IPS DF 4.7 (cell line): ENCODE data around the gene AP2A2.
"Not testable (repeated sequence)": the region's sequence is repeated elsewhere in the genome, so short reads cannot be mapped to it uniquely, and the experiment has no call there.

ENCODE experiments used
- DNase-seq: peaks from one replicate; pipeline ENCODE4 v3.0.0-alpha.2; 2013; ENCODE audit warnings: low spot score; ENCODE audit errors: extremely low read depth

AP2A2 gene

DNA sequence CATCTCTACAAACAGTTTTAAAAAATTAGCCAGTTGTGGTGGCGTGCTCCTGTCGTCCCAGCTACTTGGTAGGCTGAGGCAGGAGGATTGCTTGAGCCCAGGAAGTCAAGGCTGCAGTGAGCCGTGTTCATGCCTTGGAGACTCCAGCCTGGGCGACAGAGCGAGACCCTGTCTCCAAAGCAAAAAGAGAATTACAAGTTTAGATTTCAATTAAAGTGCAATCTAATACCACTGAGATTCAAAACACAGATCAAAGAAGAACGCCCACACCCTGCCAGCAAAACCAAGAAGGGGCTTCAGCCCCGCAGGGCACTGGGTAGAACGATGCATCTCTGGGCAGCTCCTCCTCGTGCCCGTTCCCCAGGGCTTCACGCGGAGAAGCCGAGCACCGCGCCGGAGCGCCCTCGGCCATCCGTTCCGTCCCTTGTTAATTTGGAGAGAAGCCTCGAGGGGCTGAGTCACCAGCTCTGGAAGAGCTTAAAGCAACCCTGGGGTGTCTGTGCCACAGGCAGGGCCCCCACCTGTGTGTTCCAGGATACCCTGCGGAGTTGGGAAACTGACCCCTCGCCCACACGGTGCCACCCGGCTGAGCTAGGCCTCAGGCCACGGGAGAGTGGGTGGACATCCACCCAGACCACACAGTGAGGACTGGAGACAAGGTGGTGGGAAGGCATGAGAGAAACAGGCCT is 47.0 kb downstream of the AP2A2 start:
- no peak for DNase-seq

DNA sequence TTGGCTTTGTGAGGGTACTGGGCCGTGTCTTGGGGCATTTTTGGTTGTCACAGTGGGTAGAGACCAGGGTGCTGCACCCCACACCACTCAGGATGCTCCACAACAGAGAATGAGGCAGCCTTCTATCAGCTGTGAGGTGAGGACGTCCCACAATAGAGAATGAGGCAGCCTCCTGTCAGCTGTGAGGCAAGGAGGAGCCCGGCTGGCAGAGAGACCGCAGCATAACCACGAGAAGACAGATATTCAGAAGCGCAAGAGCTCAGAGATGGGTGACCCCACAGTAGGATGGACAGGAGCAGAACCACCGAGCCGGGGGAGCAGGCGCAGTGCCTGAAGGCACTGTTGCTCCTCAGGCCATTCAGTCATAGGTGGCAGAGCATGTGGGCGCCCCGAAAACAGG is 47.6 kb downstream of the AP2A2 start:
- no peak for DNase-seq

DNA sequence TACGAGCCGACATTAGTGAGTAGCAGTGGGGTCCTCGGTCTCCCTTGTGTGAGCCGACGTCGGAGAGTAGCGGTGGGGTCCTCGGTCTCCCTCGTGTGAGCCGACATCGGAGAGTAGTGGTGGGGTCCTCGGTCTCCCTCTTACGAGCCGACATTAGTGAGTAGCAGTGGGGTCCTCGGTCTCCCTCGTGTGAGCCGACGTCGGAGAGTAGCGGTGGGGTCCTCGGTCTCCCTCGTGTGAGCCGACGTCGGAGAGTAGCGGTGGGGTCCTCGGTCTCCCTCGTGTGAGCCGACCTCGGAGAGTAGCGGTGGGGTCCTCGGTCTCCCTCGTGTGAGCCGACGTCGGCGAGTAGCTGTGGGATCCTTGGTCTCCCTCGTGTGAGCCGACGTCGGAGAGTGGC is 49.7 kb downstream of the AP2A2 start:
- DNase-seq, result not testable (repeated sequence)

DNA sequence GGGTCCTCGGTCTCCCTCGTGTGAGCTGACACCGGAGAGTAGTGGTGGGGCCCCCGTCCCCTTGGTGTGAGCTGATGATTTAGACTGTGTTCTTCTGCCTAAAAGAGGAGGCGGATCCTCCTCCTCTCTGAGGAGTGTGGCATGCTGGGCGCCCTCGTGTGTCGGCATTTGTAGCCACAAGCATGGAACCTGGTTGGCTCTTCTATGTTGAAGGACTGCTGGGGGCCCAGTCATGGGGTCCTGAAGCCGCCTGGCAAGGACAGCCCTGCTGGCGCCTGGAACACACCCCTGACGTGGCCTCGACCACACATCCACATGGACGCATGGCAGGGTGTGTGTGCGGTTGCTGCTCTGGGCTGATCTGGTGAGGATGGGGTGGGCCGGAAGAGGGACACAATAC is 50.2 kb downstream of the AP2A2 start:
- DNase-seq, result no peak

DNA sequence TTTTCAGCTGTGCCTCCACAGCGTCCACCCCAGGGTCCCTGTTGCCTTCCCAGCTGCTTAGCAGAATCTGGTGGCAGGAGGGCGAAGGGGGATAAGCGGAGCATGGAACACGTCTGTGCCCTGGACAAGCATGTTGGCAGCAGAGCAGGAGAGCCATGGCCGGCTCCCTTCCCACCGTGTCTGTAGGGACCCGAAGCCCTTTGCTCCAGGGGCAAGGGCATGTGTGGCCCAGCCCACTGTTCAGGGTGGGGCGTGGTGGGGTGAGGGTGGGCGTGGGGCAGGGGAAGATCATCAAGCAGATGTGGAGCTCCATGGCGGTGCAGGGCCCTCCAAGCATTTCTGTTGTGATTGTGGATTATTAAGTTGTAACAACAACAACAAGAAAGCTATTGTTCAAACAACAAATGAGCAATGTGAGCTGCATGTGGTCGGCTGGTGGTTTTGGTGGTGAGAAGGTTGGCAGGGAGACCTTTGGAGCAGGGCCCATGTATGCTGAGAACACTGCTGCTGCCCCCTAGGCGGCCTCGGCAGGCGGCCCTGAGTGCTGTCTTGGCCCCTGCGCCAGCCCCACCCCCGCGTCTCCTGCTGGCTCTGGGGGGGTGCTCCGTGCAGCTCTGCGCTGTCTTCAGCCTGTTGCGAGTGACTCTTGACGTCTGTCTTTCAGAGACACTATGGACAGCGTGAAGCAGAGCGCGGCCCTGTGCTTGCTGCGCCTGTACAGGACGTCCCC is 50.9 kb downstream of the AP2A2 start:
- no peak for DNase-seq

DNA sequence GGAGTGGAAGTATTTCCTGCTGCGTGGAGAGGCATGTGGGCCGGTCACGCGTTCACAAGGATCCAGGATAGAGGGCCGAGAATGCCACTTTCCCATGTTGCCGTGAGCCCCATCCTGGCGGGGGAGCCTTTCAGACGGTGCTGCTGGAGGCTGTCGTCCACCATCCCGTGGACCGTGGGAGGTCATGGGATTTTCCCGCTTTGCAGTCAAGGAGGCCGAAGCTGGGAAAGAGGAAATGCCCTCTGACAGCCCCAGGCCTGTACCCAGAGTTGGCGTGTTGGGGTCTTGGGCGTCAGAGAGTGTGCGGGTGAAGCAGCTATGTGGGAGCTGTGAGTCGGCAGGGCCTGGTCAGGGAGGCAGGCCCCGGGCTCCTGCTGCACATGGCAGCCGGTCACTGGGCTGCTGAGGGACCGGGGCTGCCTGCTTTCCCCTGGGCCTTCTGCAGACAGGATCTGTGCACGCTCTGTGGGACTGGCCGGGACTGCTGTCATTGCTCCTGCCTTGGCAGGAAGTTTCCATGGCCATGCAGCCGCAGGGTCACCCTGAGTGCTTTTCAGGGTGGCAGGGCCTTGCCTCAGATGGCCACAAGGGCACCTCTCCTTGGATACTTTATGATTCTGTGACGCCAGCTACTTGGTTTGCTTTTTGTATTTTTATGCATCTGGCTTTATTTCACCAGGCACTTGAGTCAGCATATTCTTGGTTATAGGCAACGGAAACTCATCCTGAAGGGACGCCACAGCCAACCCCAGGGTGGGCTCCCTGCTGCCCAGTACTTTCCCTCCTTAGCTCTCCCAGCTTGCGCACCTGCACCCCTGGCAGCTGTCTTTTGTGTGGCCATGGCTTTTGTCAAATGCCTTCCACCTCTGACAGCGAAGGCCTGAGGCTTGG is 52.4 kb downstream of the AP2A2 start:
- no peak for DNase-seq

DNA sequence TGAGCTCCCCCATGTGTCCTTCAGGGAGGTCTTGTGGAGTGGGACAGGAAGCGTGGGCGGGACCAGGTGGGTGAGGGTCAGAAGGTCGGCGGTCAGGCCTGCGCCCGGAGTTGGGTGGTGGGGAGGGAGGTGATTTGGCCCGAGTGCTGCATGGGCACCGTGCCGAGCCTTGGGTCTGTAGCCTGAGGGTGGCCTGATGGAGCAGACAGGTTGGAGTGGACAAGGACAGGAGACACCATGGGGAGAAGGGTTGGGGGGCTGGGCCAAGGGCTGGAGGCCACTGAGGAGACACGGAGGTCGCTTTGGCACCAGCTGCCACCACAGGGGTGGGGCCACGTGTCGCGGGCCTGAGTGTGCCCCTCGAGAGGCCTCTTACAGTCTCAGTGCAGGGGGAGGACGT is 53.1 kb downstream of the AP2A2 start:
- DNase-seq, result no peak

DNA sequence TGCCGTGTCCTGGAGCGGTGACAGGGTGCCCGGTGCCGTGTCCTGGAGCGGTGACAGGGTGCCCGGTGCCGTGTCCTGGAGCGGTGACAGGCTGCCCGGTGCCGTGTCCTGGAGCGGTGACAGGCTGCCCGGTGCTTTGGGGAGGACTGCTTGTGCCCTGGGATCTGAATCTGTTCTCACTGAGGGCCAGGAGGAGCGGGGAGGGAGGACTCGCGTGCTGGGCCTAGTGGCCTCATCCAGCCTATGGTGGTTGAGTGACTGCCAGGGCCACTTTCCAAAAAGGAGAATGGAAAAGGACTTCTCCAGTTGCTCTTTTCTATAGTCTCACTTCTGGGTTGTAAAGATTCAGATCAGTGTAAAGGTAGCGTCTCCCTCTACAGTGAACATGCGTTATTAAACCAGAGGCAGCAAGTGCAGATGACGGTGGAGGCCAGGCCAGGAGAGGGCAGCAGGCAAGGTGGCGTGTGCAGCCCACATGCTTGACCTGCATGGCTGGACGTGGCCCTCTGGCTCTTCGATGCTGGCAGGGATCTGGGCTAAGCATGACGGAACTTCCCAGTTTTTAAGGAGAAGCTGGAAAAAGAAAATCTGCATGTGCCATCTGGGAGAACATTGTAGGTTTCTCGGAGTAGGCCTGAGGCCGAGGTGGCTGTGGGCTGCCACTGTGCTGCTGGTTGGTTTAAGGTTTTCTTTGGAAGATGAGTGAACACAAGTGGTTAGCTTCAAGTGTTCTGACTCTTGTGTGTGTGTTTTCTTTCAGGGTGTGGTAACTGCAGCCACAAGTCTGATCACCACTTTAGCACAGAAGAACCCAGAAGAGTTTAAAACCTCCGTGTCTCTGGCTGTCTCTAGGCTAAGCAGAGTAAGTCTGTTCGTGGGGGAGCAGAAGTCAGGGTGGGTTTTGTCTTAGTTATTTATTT is 55.0 kb downstream of the AP2A2 start:
- no peak for DNase-seq

DNA sequence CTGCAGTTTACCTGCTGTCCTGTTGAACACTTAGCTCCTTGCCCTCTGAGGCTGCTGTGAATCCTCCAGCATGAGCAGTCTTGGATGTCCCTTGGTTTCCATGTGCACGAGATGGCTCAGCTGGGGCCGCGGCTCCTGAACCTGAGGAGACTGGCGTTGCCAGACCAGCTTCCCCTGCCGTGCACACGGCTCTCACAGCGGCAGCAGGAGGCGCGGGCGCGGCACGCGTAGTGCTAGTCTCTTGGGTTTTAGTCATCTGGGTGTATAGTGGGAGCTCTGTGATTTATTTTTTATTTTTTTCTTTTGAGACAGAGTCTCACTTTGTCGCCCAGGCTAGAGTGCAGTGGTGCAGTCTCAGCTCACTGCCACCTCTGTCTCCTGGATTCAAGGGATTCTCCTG is 56.1 kb downstream of the AP2A2 start:
- DNase-seq, result no peak

DNA sequence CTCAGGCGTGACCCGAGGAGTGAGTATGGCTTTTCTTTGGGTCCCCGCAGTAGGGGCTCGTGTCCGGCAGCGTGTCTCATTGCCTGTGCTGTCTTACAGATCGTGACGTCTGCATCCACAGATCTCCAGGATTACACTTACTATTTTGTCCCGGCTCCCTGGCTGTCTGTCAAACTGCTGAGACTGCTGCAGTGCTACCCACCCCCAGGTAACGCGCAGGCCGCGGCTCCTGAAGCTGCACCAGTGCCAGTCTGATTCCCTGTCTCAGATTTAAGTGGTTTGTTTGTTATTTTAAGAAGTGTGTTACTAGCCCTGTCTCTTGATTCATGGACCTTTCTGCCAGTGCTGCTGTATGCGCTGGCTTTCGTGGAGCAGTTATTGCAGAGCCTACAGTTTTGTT is 58.9 kb downstream of the AP2A2 start:
- DNase-seq, result no peak

DNA sequence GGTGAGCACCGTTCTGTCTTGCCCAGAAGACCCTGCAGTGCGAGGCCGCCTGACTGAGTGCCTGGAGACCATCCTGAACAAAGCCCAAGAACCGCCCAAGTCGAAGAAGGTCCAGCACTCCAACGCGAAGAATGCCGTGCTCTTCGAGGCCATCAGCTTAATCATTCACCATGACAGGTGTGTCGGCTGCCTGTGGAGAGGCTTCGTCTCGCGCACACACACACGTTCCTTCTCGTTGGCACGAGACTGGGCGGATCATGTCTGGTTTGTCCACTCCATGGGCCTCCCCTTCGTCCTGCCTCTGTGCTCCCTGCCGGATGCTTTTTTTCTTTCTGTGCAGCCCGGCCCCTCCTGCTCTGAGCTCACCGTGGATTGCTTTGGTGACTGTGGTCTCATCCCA is 59.7 kb downstream of the AP2A2 start:
- no peak for DNase-seq

DNA sequence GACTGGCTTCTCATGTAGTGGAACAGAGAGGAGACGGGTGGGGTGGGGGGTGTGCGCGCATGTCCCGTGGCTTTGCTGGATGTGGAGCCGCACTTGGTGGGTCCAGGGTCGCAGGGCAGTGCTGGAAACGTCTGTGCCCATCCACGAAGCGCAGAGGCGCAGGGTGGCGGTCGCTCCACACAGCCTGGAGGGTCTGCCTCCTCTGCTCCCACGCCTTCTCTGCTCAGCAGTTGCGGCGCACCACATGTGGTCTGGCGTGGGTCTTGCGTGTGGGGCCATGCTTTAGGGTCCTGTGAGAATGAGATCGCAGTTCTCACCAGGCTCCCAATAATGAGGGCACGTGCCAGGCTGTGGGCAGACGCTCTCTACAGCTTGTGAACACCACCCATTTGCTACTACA is 60.2 kb downstream of the AP2A2 start:
- DNase-seq, result no peak

DNA sequence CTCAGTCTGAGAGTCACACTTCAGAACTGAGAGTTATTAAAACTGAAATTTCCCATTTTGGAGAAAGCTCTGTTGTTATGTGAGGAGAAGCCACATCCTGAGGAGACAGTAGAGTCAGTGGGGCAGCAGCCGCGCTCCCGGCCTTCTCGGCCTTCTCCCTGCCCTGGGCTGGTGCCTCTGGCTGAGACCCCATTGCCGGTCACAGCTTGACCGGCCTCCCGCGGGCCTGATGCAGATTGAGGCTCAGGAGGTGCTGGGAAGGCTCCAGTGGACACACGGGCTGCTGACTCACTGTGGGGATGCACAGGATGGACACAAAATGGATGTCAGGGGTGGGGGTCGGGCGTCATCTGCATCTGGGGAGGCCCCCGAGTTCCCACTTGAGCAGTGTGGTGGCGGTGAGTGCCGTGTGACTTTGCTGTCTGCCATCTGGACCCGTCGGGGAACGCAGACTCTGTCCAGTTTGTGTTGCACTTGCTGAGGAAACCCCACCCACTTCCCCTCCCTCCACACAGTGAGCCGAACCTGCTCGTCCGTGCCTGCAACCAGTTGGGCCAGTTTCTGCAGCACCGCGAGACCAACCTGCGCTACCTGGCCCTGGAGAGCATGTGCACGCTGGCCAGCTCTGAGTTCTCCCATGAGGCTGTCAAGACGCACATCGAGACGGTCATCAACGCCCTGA is 60.7 kb downstream of the AP2A2 start:
- DNase-seq, result no peak

DNA sequence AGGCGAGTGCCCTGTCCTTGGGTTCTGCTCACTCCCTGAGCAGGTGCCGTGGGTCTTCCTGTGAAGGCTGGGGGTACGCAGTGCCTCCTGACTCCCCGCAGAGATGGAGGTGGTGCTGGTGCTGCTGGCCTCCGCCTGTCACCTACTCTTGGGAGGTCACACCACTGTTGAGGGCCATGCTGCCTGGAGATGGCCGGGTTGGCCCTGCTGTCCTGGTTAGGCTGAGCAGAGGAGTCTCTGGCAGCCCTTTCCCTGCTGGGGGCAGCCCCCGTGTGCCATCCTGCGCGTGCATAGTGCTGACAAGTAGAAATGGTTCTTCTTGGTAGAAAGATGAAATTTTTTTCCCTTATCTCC is 61.3 kb downstream of the AP2A2 start:
- no peak for DNase-seq

DNA sequence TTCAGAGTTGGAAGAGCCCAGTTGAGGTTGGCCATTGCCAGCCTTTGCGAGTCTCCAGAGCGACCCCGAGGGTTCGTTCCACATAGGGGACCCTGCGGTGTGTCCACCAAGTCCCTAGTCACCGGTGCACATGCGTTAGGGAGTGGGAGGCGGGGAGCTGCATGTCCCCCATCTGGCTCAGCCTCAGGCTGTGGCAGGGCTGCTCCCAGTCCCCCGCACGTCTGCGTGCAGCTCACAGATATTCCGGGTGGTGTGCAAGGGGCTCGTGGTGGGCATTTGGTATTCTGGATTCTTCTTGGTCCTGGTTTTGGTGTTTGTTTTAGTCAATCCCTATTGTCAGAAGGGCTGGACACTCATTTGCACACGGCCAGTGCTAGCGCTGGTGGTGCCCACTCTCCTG is 62.0 kb downstream of the AP2A2 start:
- no peak for DNase-seq

DNA sequence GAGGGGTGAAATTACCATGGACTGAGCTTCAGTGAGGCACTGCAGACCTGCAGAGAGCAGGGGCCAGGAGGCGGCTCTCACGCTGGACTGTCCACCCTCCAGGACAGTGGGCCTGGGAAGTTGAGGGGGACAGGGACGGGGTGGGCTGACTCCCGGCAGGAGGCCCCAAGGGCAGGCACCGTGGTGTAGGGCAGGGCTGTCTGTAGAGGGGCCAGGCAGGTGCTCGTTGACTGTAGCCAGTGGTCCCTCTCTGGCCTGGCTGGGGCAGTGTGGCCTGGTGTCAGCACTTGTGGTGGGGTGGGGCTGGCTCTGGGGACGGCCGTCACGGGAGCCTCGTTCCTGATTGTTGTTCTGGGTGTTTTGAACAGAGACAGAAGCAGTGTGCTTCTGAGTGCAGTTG is 64.4 kb downstream of the AP2A2 start:
- no peak for DNase-seq

DNA sequence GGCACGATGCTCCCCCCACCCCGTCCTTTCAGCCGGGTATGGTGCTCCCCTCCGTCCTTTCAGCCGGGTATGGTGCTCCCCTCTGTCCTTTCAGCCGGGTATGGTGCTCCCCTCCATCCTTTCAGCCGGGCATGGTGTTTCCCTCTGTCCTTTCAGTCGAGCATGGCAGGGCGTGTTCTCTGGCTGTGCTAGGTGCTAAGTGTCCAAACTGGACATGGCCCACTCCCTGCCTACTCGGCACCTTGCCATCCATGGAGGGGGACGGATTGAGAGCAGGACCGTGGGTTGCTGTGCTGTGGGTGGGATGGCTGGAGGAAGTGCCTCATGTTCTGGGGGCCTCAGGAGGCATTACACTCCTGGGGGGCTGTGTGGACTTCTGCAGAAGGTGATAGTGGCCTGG is 65.4 kb downstream of the AP2A2 start:
- no peak for DNase-seq

DNA sequence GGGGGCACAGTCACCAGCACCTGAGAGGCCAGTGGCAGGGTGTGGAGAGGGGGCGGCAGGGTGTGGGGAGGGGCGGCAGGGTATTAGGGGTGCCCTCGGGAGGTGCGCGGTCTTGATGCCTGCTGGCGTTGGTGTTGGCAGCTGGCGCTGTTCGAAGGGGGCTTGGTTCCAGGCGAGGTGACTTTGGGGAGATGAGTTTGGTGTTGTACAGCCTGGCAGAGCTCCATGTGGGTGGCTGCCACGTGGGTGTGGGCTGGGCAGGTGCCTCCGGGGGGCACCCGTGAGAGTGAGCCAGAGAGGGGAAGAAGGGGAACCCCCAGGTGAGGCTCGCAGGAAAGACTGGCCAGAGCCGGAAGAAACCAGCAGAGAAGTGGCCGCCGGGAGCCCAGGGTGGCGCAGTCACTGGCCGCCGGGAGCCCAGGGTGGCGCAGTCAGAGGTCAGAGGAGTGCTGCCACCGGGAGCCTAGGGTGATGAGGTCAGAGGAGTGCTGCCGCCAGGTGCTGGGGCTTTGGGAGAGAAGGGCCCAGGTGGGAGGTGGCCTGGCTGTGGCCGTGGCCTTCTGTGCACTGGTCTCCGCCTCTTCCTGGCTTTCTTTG is 66.1 kb downstream of the AP2A2 start:
- DNase-seq, result no peak

DNA sequence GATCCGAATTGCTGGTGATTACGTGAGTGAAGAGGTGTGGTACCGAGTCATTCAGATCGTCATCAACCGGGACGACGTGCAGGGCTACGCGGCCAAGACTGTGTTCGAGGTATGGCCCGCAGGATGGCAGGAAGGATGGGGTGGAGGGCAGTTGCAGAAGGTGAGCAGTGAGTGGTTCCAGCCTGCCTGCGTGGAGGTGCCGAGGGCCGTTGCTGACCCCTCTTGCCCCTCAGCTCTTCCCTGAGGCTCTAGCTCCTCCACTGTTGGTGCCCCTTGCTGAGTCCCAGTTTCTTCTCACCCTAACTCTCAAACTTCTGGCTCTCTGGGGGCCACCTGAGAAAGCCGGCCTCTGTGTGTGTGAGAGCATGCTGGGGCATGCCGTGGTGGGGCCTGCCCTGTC is 66.9 kb downstream of the AP2A2 start:
- DNase-seq, result no peak

DNA sequence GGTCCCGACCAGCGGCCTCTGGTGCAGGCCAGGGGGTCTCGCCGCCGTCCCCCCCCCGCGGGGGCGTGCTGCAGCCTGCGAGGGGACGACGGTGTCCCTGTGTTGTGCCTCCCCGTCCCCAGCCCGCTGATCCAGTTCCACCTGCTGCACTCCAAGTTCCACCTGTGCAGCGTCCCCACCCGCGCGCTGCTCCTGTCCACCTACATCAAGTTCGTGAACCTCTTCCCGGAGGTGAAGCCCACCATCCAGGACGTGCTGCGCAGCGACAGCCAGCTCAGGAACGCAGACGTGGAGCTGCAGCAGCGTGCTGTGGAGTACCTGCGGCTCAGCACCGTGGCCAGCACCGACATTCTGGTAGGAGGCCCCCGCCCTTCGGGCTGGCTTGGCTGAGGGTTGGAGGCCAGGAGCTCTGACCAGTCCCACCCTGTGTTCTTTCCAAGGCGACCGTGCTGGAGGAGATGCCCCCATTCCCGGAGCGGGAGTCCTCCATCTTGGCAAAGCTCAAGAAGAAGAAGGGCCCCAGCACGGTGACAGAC is 68.0 kb downstream of the AP2A2 start:
- no peak for DNase-seq
